ENCODE data around the gene KRTAP10-7.

- no peak for TF ChIP-seq CTCF (IDR thresholded peaks at IDR 0.05)
- TF ChIP-seq POLR2A (IDR thresholded peaks at IDR 0.05): no peak
- TF ChIP-seq POLR2AphosphoS5 (IDR thresholded peaks at IDR 0.05): no peak
Observed at GRCh38 chr21:44552136-44552535, 48.3 kb upstream of the KRTAP10-7 start.

Data from breast epithelium (tissue), 3 donors.